HepG2 (cell line): Measurements from ENCODE around the gene TXNRD2. TPM values are rescaled to one million over a fixed set of nuclear protein-coding genes. Genes with fewer than 3 reads are reported as not detected.

ENCODE experiments used
- BCL6 ChIP-seq: IDR thresholded peaks from 2 replicates; pipeline ENCODE4 v1.6.1; 2016; ENCODE audit warnings: missing genetic modification reagents, missing compliant biosample characterization
- ELF1 ChIP-seq: sonication (generic); formaldehyde crosslinking; IDR thresholded peaks from 2 replicates; pipeline ENCODE4 v1.4.0; 2020; ENCODE audit warnings: missing genetic modification reagents
- GZF1 ChIP-seq: sonication (generic); formaldehyde crosslinking; IDR thresholded peaks from 2 replicates; pipeline ENCODE4 v1.5.1; 2020; ENCODE audit warnings: mild to moderate bottlenecking, missing genetic modification reagents
- HOXA9 ChIP-seq: sonication (generic); formaldehyde crosslinking; IDR thresholded peaks from 2 replicates; pipeline ENCODE4 v1.8.1; 2022; ENCODE audit warnings: missing genetic modification reagents, mild to moderate bottlenecking, moderate library complexity, borderline replicate concordance
- KDM6A ChIP-seq: IDR thresholded peaks from 2 replicates; pipeline ENCODE4 v1.6.1; 2016; ENCODE audit warnings: low read depth
- KLF13 ChIP-seq: sonication (generic); formaldehyde crosslinking; IDR thresholded peaks from 2 replicates; pipeline ENCODE4 v1.4.0; 2020; ENCODE audit warnings: mild to moderate bottlenecking, missing genetic modification reagents
- MTA1 ChIP-seq: sonication (generic); formaldehyde crosslinking; IDR thresholded peaks from 2 replicates; pipeline ENCODE4 v1.4.0; 2020; ENCODE audit warnings: missing genetic modification reagents, mild to moderate bottlenecking, borderline replicate concordance
- NFIC ChIP-seq: IDR thresholded peaks from 2 replicates; pipeline ENCODE4 v1.6.1; 2012; ENCODE audit warnings: mild to moderate bottlenecking, low read length, inconsistent platforms
- NR2F2 ChIP-seq: IDR thresholded peaks from 2 replicates; pipeline ENCODE4 v1.6.1; 2012; ENCODE audit warnings: low read depth, inconsistent platforms, borderline replicate concordance
- POGZ ChIP-seq: sonication (generic); formaldehyde crosslinking; IDR thresholded peaks from 2 replicates; pipeline ENCODE4 v1.4.0; 2020; ENCODE audit warnings: mild to moderate bottlenecking, missing genetic modification reagents
- SALL1 ChIP-seq: sonication (generic); formaldehyde crosslinking; IDR thresholded peaks from 2 replicates; pipeline ENCODE4 v1.8.0; 2022; ENCODE audit warnings: mild to moderate bottlenecking, missing genetic modification reagents
- SIN3B ChIP-seq: fragments of 150-350 bp; IDR thresholded peaks from 2 replicates; pipeline ENCODE4 v1.6.1; 2014; ENCODE audit warnings: low read length
- SP1 ChIP-seq, 2 experiments: fragments of 450-650 bp in 1 of 2; sonication (generic) in 1 of 2; formaldehyde crosslinking in 1 of 2; IDR thresholded peaks; 2 replicates each; pipeline versions ENCODE4 v1.4.0 to v1.6.1; 2016 to 2020; ENCODE audit warnings: missing genetic modification reagents in 1 of 2
- SRY ChIP-seq: sonication (generic); formaldehyde crosslinking; IDR thresholded peaks from 2 replicates; pipeline ENCODE4 v1.8.0; 2022; ENCODE audit warnings: mild to moderate bottlenecking, missing genetic modification reagents
- STAG1 ChIP-seq: sonication (generic); formaldehyde crosslinking; IDR thresholded peaks from 2 replicates; pipeline ENCODE4 v1.4.0; 2020; ENCODE audit warnings: missing genetic modification reagents
- TARDBP ChIP-seq: sonication (generic); formaldehyde crosslinking; IDR thresholded peaks from 2 replicates; pipeline ENCODE4 v1.8.0; 2022; ENCODE audit warnings: mild to moderate bottlenecking, missing genetic modification reagents
- TBP ChIP-seq: sonication (generic); formaldehyde crosslinking; IDR thresholded peaks from 2 replicates; pipeline ENCODE4 v1.5.0; 2020; ENCODE audit warnings: missing genetic modification reagents
- THAP11 ChIP-seq: IDR thresholded peaks from 2 replicates; pipeline ENCODE4 v1.6.1; 2016; ENCODE audit warnings: missing biosample characterization, missing genetic modification reagents
- YEATS4 ChIP-seq: sonication (generic); formaldehyde crosslinking; IDR thresholded peaks from 2 replicates; pipeline ENCODE4 v1.4.0; 2020; ENCODE audit warnings: missing genetic modification reagents, borderline replicate concordance
- ZNF33B ChIP-seq: sonication (generic); formaldehyde crosslinking; IDR thresholded peaks from 2 replicates; pipeline ENCODE4 v1.5.1; 2020; ENCODE audit warnings: mild to moderate bottlenecking, missing genetic modification reagents
- ZNF572 ChIP-seq: sonication (generic); formaldehyde crosslinking; IDR thresholded peaks from 2 replicates; pipeline ENCODE4 v1.5.1; 2020; ENCODE audit warnings: mild to moderate bottlenecking, missing genetic modification reagents
- polyA plus RNA-seq, 8 experiments: library from polyadenylated mRNA; depleted of rRNA in 3 of 8; stranded (reverse) in 7 of 8; unstranded in 1 of 8; fragments of >200 nt; fragmentation: Illumina TruSeq in 4 of 8; extraction: Trizol in 4 of 8; gene quantifications; 2 replicates each; pipeline versions ENCODE4 v1.2.1 to v1.2.3, GENCODE V29; 2011 to 2016; ENCODE audit warnings: low read depth in 4 of 8, missing spikeins in 1 of 8, mixed read lengths in 1 of 8; ENCODE audit not compliant: insufficient read depth in 1 of 8
- total RNA-seq, 5 experiments: library from RNA; depleted of rRNA; stranded (reverse); fragments of >200 nt; fragmentation: Illumina TruSeq; extraction: Trizol; gene quantifications; 2 replicates each; pipeline ENCODE4 v1.2.3, GENCODE V29; 2016; ENCODE audit warnings: low read depth in 1 of 5
- TF ChIP-seq, protein P1 (sequence below): sonication (generic); formaldehyde crosslinking; conservative IDR thresholded peaks from 2 replicates; pipeline ENCODE4 v1.4.0; 2020; ENCODE audit warnings: mild to moderate bottlenecking, missing genetic modification reagents, moderate library complexity
- TF ChIP-seq, protein P2 (sequence below): sonication (generic); formaldehyde crosslinking; IDR thresholded peaks from 2 replicates; pipeline ENCODE4 v1.5.0; 2020; ENCODE audit warnings: mild to moderate bottlenecking, missing genetic modification reagents
- TF ChIP-seq, protein P3 (sequence below): IDR thresholded peaks from 2 replicates; pipeline ENCODE4 v1.6.1; 2016
- TF ChIP-seq, protein P4 (sequence below): sonication (generic); IDR thresholded peaks from 2 replicates; pipeline ENCODE4 v1.6.1; 2016; ENCODE audit warnings: low read depth, borderline replicate concordance

TXNRD2 gene
- total and polyA plus RNA-seq, 2 of the 13 experiments (the other 11 are each of a cell fraction or from before 2014, with no cell fraction given): 17.5 to 18.6 TPM

DNA sequence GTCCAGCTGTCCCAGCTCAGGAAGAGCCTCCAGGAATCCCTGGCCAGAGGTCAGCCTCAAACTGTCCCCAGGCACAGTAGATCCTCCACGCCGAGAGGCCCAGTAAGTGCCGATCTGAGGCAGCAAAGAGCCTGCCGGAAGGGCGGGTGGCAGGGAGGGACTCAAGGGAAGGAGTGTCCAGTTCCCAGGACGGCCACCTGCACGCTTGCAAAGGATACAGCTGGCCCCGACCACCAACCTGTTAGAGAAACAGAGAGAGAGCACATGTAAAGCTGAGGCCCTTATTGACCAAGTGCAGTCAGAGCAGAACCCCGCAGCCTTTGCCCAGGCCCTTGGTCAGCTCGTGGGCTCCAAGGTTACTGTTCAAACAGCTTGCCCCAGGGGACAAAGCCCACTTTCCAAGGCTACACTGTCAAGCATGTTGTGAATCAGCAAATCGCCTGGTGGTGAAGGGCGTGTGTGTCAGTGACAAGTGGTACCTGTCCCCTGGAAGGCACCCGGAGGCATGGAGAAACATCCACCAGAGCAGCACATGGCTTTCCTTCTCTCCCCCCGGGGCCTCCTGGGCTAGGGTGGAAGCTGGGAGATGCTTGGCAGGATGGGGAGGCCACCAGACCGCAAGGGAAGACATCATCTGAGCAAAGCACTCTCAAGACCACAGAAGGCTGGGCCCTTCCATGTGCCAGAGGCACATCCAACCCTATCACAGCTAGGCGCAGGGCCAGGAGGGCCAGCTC lies 42.6 kb downstream of the TXNRD2 start (continued):
- TF ChIP-seq TBP (CRISPR knock-in tag) (no peak), NR2F2 (peak; percentile 12; the same call in 1 of the 2 replicates), KLF13 (CRISPR knock-in tag) (no peak), TARDBP (CRISPR knock-in tag) (peak; percentile 72; the same call in 1 of the 2 replicates), ZNF572 (CRISPR knock-in tag) (0 out of 2 replicates have a peak, but pooled peaks have one; percentile 50), NFIC (no peak), GZF1 (CRISPR knock-in tag) (no peak), MTA1 (CRISPR knock-in tag) (peak; percentile 47; the same call in 1 of the 2 replicates), KDM6A (CRISPR knock-in tag) (peak; percentile 47; the same call in 1 of the 2 replicates), SIN3B (no peak), THAP11 (CRISPR knock-in tag) (0 out of 2 replicates have a peak, but pooled peaks have one; percentile 40), ZNF33B (CRISPR knock-in tag) (no peak), SRY (CRISPR knock-in tag) (no peak), POGZ (peak; percentile 43; the same call in 1 of the 2 replicates), STAG1 (CRISPR knock-in tag) (no peak; the same call in 1 of the 2 replicates), SP1 (IDR thresholded peaks at IDR 0.05) (no peak), SP1 (CRISPR knock-in tag; IDR thresholded peaks at IDR 0.05) (no peak), BCL6 (CRISPR knock-in tag) (no peak), YEATS4 (CRISPR knock-in tag) (peak; percentile 65; the same call in 1 of the 2 replicates), HOXA9 (CRISPR knock-in tag) (no peak), SALL1 (CRISPR knock-in tag) (peak; percentile 74), ELF1 (CRISPR knock-in tag) (no peak)
- TF ChIP-seq, protein P1, sequence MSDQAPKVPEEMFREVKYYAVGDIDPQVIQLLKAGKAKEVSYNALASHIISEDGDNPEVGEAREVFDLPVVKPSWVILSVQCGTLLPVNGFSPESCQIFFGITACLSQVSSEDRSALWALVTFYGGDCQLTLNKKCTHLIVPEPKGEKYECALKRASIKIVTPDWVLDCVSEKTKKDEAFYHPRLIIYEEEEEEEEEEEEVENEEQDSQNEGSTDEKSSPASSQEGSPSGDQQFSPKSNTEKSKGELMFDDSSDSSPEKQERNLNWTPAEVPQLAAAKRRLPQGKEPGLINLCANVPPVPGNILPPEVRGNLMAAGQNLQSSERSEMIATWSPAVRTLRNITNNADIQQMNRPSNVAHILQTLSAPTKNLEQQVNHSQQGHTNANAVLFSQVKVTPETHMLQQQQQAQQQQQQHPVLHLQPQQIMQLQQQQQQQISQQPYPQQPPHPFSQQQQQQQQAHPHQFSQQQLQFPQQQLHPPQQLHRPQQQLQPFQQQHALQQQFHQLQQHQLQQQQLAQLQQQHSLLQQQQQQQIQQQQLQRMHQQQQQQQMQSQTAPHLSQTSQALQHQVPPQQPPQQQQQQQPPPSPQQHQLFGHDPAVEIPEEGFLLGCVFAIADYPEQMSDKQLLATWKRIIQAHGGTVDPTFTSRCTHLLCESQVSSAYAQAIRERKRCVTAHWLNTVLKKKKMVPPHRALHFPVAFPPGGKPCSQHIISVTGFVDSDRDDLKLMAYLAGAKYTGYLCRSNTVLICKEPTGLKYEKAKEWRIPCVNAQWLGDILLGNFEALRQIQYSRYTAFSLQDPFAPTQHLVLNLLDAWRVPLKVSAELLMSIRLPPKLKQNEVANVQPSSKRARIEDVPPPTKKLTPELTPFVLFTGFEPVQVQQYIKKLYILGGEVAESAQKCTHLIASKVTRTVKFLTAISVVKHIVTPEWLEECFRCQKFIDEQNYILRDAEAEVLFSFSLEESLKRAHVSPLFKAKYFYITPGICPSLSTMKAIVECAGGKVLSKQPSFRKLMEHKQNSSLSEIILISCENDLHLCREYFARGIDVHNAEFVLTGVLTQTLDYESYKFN (CRISPR knock-in tag): peak; percentile 90
- TF ChIP-seq, protein P2, sequence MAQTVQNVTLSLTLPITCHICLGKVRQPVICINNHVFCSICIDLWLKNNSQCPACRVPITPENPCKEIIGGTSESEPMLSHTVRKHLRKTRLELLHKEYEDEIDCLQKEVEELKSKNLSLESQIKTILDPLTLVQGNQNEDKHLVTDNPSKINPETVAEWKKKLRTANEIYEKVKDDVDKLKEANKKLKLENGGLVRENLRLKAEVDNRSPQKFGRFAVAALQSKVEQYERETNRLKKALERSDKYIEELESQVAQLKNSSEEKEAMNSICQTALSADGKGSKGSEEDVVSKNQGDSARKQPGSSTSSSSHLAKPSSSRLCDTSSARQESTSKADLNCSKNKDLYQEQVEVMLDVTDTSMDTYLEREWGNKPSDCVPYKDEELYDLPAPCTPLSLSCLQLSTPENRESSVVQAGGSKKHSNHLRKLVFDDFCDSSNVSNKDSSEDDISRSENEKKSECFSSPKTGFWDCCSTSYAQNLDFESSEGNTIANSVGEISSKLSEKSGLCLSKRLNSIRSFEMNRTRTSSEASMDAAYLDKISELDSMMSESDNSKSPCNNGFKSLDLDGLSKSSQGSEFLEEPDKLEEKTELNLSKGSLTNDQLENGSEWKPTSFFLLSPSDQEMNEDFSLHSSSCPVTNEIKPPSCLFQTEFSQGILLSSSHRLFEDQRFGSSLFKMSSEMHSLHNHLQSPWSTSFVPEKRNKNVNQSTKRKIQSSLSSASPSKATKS (CRISPR knock-in tag): no peak
- TF ChIP-seq, protein P3, sequence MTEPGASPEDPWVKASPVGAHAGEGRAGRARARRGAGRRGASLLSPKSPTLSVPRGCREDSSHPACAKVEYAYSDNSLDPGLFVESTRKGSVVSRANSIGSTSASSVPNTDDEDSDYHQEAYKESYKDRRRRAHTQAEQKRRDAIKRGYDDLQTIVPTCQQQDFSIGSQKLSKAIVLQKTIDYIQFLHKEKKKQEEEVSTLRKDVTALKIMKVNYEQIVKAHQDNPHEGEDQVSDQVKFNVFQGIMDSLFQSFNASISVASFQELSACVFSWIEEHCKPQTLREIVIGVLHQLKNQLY (CRISPR knock-in tag): peak; percentile 35; the same call in 1 of the 2 replicates
- TF ChIP-seq, protein P4, sequence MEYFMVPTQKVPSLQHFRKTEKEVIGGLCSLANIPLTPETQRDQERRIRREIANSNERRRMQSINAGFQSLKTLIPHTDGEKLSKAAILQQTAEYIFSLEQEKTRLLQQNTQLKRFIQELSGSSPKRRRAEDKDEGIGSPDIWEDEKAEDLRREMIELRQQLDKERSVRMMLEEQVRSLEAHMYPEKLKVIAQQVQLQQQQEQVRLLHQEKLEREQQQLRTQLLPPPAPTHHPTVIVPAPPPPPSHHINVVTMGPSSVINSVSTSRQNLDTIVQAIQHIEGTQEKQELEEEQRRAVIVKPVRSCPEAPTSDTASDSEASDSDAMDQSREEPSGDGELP: peak; percentile 30; the same call in 1 of the 2 replicates
